Ascending aorta (tissue), 2 donors: ENCODE measurements around the gene KIDINS220. TPM values are rescaled to one million over a fixed set of nuclear protein-coding genes. Genes with fewer than 3 reads are reported as not detected.
"Not testable (repeated sequence)": the region's sequence is repeated elsewhere in the genome, so short reads cannot be mapped to it uniquely, and the experiment has no call there.

Experiments used
- DNase-seq, 2 donors: peaks; one replicate each; pipeline ENCODE4 v3.0.0-alpha.2; 2019; ENCODE audit warnings: low spot score in 2 of 2
- H3K27ac ChIP-seq, 2 donors: fragments of 200-600 bp; sonication (generic); one replicate each; pipeline ENCODE4 v1.5.1; 2016 to 2017; ENCODE audit warnings: mild to moderate bottlenecking in 1 of 2
- H3K27me3 ChIP-seq: fragments of 200-600 bp; sonication (generic); one replicate; pipeline ENCODE4 v1.5.1; 2017
- H3K36me3 ChIP-seq, 2 donors: fragments of 200-600 bp; sonication (generic); one replicate each; pipeline ENCODE4 v1.5.1; 2016
- H3K4me1 ChIP-seq, 2 donors: fragments of 200-600 bp; sonication (generic); one replicate each; pipeline ENCODE4 v1.5.1; 2016 to 2017; ENCODE audit warnings: mild to moderate bottlenecking in 1 of 2
- H3K4me3 ChIP-seq, 2 donors: fragments of 200-600 bp; sonication (generic); one replicate each; pipeline ENCODE4 v1.5.1; 2016 to 2017; ENCODE audit warnings: mild to moderate bottlenecking in 1 of 2
- H3K9me3 ChIP-seq, 2 donors: fragments of 200-600 bp; sonication (generic); one replicate each; pipeline ENCODE4 v1.5.1; 2016
- intact Hi-C: fragments of 100-400 bp; cut with DNase I; formaldehyde crosslinking; loops from one replicate; pipeline ENCODE4 v1.15.1; 2023
- total RNA-seq: library from RNA; depleted of rRNA; stranded (reverse); fragments of >200 nt; gene quantifications from one replicate; pipeline ENCODE4 v1.1.0, GENCODE V29; 2016
- TF ChIP-seq, protein P1 (sequence below), 3 experiments: fragments of 200-600 bp in 2 of 3; fragments of 450-650 bp in 1 of 3; sonication (generic) in 2 of 3; IDR thresholded peaks; one replicate each; pipeline ENCODE4 v1.5.1; 2016 to 2019; ENCODE audit warnings: antibody characterized with exemption in 3 of 3, mild to moderate bottlenecking in 1 of 3, moderate library complexity in 1 of 3

Gene KIDINS220
- total RNA-seq, 1 donor from 2014 or later = 59.1 TPM

DNA sequence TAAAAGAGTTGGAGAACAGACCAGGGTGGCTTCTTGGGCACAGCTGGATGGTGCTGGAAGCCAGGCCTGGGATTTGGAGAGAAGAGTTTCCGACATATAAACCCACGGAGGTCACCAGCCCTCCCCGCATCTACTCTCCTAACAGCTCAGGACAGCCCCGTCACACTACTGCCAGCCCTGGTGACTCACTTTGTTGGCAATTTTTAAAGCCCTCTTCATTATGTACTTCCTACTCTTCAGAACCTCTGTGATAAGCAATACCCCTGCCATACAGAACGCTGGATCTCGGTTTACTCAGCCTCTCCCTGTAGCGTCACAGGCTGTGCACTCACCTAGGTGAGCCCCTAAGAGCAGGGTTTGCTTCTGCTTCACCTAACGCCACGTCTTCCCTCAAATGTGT is 107.5 kb downstream of the KIDINS220 start:
- no peak for DNase-seq
- Histone ChIP-seq H3K27me3 (no peaks in the 10 kb centered on the region), H3K27ac (no peak overlapping the region), H3K4me1 (no peaks in the 10 kb centered on the region), H3K4me3 (no peak overlapping the region), H3K9me3 (no peaks in the 10 kb centered on the region), H3K36me3 (peaks cover 46 to 60% of the 10 kb centered on the region in 2 donors)
- TF ChIP-seq, protein P1, sequence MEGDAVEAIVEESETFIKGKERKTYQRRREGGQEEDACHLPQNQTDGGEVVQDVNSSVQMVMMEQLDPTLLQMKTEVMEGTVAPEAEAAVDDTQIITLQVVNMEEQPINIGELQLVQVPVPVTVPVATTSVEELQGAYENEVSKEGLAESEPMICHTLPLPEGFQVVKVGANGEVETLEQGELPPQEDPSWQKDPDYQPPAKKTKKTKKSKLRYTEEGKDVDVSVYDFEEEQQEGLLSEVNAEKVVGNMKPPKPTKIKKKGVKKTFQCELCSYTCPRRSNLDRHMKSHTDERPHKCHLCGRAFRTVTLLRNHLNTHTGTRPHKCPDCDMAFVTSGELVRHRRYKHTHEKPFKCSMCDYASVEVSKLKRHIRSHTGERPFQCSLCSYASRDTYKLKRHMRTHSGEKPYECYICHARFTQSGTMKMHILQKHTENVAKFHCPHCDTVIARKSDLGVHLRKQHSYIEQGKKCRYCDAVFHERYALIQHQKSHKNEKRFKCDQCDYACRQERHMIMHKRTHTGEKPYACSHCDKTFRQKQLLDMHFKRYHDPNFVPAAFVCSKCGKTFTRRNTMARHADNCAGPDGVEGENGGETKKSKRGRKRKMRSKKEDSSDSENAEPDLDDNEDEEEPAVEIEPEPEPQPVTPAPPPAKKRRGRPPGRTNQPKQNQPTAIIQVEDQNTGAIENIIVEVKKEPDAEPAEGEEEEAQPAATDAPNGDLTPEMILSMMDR (IDR thresholded peaks at IDR 0.05) = no peak
- intact Hi-C loops = no loop called here

DNA sequence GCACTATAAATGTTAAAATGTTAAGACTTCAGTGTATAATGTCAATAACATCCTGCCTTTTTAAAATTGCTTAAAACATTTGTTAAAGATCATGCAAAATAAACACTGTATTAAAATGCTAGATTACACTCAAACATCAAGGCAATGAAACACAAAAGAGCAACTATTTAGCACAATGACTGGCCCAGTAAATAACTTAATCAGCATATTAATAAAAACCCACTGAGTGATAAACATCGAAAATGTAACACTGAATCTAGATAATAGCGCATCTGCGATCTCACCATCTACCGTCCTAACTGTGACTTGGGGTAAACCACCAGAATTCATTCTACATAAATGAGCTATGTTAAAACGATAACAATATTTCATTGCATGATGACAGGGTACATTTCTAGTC is 108.3 kb downstream of the KIDINS220 start:
- H3K9me3 ChIP-seq, H3K4me1 ChIP-seq, H3K27me3 ChIP-seq, H3K4me3 ChIP-seq, DNase-seq, H3K27ac ChIP-seq, intact Hi-C loops: not testable (repeated sequence)
- H3K36me3 ChIP-seq = peaks cover 40 to 52% of the 10 kb centered on the region in 2 donors

DNA sequence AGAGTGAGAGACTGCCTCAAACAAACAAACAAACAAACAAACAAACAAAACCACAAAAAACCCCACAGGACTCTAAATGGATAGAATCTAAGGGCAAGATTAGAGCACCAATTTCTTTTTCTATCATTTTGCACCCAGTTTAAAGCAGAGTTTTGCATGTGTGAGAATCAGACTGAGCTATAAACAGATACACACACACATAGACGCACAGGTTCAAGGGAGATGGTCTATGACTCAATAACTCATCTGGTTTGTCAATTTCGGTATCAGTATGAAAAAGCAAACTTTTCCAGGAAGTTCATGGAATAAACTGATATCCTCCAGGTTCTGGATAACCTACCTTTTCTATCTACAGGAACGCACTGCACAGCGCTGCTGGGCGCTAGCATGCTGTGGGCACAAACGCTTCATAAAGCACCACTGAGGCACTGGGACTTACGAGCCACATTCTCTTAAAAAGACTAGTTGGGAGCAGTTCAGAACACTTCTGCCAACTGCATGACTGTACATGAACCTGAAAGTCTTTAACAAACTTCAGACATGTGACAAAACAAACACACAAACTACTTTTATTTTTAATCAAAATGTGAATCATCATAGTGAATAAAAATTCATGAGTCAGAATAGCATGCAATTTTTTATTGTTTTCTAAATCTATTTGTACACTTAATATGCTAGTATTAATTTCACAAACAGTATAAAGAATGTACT is 109.0 kb downstream of the KIDINS220 start:
- no peak overlapping the region for H3K4me3 ChIP-seq
- H3K36me3 ChIP-seq = peaks cover 36 to 46% of the 10 kb centered on the region in 2 donors
- no peaks in the 10 kb centered on the region for H3K9me3 ChIP-seq
- no peak overlapping the region for H3K27ac ChIP-seq
- H3K27me3 ChIP-seq = no peaks in the 10 kb centered on the region
- intact Hi-C loops = no loop called here
- TF ChIP-seq, protein P1 (IDR thresholded peaks at IDR 0.05) = no peak
- H3K4me1 ChIP-seq = no peaks in the 10 kb centered on the region
- DNase-seq = no peak

DNA sequence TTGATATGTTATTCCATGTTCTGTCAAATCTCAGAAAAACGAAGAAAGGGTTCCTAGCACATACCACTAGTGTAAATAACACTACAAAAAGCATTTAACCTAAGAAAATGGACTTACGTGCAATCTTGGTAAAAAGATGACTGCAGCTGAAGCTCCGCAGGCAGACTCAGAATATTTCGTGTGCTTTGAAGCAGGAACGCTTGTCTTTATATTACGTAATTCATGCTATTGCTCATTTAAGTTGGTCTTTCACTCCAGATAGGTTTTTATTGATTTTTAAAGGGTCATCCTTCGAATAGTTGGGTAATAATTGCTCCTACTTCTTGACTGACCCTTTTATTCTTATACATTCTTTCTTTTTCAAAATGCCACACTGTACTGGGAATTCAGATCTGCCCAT is 111.6 kb downstream of the KIDINS220 start:
- Histone ChIP-seq H3K4me1 (no peaks in the 10 kb centered on the region), H3K9me3 (no peaks in the 10 kb centered on the region), H3K27ac (no peak overlapping the region), H3K4me3 (no peak overlapping the region), H3K36me3 (peaks cover 14 to 23% of the 10 kb centered on the region in 2 donors), H3K27me3 (no peaks in the 10 kb centered on the region)
- intact Hi-C loops = no loop called here
- DNase-seq = no peak
- TF ChIP-seq, protein P1 (IDR thresholded peaks at IDR 0.05) = no peak

DNA sequence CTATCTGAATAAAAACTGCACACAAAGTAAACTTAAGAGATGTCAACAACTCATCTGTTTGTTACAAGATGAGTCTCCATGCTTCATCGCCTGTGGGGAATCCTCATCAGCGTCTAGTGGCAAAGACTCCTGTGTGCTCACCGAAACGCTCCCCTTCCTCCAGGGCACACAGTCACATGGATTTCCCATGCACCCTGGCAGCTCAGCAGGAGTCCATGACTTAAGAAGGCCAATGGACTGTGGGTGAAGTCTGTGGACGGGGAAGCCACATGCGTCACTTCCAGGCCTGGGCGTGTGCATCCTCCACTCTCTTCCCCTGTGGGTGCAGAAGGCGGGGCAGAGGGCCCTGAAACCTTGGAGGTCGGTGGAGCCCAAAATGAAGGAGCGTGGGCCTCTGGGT is 114.4 kb downstream of the KIDINS220 start:
- intact Hi-C loops = no loop called here
- Histone ChIP-seq H3K27ac (no peak overlapping the region), H3K27me3 (no peaks in the 10 kb centered on the region), H3K4me3 (no peak overlapping the region), H3K36me3 (peaks cover 0 to 8% of the 10 kb centered on the region in 2 donors), H3K9me3 (no peaks in the 10 kb centered on the region), H3K4me1 (no peaks in the 10 kb centered on the region)
- TF ChIP-seq, protein P1 (IDR thresholded peaks at IDR 0.05) = no peak
- no peak for DNase-seq

DNA sequence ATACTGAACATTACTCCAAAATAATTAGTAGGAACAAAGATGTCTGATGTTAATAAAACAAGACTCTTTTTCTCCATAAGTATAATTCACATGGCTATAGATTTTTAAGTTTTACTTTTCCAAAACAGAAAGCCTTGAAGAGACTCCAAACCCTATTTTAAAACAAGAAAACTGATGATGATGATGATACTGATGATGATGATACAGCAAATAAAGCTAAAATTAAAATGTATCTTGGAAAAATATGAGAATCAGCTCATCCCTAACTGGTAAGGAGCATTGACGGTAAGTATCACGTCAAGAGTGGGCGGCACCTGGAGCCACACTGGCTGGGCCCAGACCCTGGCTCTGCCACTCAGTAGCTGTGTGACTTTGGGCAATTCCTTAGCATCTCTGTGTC is 116.0 kb downstream of the KIDINS220 start:
- Histone ChIP-seq H3K4me3 (no peak overlapping the region), H3K27me3 (no peaks in the 10 kb centered on the region), H3K36me3 (no peaks in the 10 kb centered on the region), H3K27ac (no peak overlapping the region), H3K4me1 (no peaks in the 10 kb centered on the region), H3K9me3 (no peaks in the 10 kb centered on the region)
- TF ChIP-seq, protein P1 (IDR thresholded peaks at IDR 0.05) = no peak
- intact Hi-C loops = no loop called here
- DNase-seq = no peak
